ENCODE measurements around the gene LY9.
A peak's percentile ranks its signal among the peaks of the same experiment; 100 is the strongest.

- TF ChIP-seq EZH2phosphoT487 (IDR thresholded peaks at IDR 0.05) (no peak), CTCF (IDR thresholded peaks at IDR 0.05) (peak; percentile 62)
Measured at GRCh38 chr1:160777486-160778089, 18.4 kb upstream of the LY9 start.

Data from neural progenitor cell (in vitro differentiated cells).